DMS79 (cell line): Measurements from ENCODE around the gene PTPN21.

Source experiments
- DNase-seq: peaks from one replicate; lab custom pipeline; 2025; lab: John Stamatoyannopoulos, UW

PTPN21 gene

DNA sequence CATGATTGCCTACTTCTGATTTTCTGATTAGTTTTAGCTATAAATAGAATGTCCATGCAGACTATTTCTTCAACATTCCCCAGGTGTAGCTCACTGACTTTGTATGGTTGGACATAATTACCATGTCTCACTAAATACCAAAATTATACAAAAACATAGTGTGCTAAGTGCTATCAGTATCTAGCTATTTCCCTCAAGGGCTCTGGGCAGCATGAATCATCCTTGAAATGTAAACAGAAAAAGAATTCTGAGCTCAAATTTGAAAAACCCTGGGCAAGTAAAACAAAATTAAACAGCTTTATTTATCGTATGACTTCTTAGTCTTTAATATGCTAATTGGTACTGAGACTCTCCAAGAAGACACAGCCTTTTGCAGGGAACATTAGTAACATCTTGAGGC, 86.4 kb downstream of the PTPN21 start:
- DNase-seq: no peak

DNA sequence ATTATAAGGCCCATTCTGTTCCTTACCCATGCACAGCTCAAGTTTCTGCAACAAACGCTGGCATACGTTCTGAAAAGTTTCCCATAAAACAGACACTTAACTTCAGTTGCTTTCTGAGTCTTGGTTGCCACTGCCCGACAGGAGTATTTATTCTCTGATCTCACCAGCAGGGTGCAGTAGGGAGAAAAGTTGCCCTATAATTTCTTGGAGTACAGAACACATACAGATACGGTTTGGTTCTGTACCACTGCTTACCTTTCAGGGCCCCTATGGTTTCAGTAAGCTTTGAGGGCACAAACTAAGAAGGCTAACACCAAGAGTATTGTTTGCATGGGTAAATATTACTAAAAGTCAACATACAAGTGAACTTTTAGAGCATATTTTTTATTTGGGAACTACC, 91.5 kb downstream of the PTPN21 start:
- DNase-seq: no peak

DNA sequence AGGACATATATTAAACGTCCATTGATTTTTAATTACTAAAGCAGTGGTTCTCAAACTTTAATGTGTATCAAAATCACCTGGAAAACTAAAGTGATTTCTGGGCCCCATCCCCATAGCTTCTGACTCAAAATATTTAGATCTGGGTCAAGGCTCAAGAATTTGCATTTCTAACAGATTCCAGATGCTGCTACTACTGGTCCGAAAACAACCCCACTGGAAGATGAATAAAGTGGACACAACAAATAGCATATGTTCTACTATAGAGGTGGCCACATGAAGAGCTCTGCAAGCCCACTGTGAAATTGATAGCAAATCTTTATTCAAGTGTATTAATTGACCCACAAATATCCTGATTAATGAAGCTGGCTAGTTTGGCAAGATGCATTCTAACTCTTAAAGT, 99.9 kb downstream of the PTPN21 start:
- no peak for DNase-seq

DNA sequence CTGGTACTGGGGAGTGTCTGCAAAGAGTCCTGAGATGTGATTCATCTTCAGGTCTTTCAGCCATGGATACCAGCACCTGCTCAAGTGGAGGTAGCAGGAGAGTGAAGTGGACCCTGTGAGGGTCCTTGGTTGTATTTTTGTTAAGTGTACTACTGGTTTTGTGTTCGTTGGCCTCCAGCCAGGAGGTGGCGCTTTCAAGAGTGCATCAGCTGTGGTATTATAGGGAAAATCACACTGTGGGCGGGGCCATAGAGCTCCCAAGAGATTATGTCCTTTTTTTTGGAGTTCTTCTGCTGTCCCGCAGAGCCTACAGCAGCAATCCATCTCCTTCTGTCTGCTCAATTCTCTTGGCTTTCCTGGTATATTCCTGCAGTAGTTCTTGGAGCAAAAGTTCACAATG, 102.6 kb downstream of the PTPN21 start:
- no peak for DNase-seq

DNA sequence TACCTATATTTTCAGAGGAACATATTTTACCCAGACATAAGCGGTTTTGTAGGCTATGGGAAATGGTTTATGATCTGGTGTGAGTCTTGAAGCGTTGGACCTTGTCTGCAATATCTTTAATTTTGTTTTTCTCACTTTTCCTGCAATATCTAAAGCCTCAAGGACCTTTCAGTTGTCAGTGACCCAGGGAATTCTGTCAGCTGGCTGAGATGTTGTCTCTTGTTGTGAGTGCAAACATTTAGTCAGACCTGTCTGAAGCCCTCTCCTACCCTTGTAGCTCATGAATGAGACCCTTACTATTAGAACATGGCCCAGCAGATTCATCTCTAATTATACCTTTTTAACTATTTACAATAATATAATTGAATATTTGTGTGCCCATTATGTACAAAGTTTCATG, 115.7 kb downstream of the PTPN21 start:
- no peak for DNase-seq

DNA sequence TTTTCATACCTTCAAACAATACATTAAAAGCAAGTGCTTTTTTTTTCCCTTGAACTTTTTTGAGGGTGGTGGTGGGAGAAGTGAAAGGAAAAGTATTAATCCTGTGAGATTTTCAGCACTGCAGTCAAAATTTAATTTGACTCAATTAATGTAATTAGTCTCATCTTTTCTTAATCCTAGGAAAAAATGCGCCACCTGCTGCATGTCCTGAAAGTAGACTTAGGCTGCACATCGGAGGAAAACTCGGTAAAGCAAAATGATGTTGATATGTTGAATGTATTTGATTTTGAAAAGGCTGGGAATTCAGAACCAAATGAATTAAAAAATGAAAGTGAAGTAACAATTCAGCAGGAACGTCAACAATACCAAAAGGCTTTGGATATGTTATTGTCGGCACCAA, 117.1 kb downstream of the PTPN21 start:
- no peak for DNase-seq

DNA sequence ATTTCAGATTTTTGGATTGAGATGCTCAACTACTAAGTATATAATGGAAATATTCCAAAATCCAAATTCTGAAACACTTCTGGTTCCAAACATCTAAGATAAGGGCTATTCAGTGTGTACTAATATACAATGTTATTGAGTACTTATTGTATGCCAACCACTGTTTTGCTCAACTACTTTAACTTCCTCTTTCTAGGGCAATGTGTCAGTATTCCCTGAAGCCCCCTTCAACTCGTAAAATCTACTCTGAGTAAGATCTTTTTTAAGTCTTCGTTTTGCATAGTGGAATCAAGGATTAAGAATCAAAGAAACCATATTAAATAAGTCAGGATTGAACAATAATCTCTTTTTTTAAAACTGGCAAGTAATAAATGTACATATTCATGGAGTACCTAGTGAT, 123.8 kb downstream of the PTPN21 start:
- DNase-seq: no peak

DNA sequence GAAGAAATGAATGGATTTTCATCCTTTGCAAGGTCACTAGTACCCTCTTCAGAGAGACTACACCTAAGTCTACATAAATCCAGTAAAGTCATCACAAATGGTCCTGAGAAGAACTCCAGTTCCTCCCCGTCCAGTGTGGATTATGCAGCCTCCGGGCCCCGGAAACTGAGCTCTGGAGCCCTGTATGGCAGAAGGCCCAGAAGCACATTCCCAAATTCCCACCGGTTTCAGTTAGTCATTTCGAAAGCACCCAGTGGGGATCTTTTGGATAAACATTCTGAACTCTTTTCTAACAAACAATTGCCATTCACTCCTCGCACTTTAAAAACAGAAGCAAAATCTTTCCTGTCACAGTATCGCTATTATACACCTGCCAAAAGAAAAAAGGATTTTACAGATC, 128.5 kb downstream of the PTPN21 start:
- no peak for DNase-seq

DNA sequence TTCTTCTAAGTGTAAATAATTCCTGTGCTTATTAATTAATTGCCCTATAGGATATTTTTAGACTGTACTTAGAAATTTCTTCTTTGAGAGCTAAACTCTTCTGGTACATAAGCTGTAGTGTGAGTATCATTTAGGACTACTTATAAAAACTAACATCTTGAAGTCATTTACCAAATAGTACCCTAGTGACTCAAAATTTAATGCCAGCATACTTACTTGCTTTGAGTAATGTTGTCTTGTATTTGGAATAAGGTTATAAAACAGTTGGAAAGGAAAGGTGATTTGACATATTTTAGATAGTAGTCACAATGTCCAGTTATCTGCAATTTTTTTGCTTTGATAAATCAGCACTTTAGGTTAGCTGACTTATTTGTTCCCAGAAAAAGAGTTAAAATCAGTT, 130.2 kb downstream of the PTPN21 start:
- DNase-seq: no peak

DNA sequence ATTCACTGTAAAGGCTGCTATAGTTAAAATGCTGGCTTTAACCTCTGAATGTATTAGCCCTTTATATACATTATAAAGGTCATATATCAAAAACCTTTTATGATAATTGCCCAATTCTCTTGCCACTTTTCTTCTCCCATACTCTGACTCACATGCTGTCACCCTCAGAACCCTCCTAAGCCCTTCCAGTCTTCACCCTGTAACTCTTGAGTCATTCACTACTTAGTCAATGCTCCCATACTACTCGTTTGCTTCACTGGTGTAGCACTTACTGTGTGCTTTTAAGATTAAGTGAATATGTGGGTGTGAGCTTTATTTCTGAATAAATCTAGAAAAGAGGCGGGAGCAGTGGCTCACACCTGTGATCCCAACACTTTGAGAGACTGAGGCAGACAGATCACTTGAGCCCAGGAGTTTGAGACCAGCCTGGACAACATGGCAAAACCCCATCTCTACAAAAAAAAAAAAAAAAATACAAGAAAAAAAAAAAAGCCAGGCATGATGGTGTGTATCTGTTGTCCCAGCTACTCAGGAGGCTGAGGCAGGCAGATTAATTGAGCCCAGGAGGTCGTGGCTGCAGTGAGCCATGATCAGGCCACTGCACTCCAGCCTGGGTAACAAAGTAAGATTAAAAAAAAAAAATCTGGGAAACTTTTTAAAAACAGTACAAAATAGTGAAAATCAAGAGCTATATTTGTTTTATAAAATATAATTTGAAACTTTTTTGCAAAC, 131.7 kb downstream of the PTPN21 start:
- DNase-seq: no peak

DNA sequence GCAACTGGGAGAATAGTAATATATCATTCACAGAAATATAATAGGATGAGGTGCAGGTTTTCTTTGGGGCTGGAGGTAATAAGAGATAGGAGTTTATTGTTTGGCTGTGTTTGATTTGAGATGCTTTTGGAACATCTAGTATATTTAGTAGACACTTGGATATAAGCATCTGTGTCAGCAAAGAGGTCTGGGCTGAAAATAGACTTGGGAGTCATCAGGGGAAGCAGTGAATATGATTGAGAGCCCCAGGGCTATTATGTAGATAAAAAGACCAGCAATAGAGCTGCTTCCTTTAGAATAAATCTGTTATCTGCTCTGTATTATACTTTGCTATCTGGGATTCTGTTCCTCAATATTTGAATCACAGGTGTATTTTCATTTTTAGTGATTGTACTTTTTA, 132.8 kb downstream of the PTPN21 start:
- DNase-seq: no peak

DNA sequence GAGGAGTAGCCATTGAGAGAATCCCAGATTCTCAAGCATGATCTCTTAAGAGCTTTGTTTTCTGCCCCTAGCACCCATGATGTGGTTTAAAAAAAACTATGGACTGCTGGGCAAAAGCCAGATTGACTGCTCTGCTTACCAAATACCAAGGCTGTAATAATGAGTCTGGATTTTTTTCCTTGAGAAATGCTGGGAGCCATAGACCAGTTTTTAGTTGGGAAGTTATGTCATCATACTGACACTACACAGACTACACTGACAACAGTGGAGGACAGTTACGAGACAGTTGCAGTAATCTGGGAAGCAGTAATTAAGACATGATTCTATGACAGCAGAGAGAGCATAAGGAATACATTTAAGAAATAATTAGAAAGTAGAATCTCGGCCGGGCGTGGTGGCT, 133.5 kb downstream of the PTPN21 start:
- DNase-seq: no peak

DNA sequence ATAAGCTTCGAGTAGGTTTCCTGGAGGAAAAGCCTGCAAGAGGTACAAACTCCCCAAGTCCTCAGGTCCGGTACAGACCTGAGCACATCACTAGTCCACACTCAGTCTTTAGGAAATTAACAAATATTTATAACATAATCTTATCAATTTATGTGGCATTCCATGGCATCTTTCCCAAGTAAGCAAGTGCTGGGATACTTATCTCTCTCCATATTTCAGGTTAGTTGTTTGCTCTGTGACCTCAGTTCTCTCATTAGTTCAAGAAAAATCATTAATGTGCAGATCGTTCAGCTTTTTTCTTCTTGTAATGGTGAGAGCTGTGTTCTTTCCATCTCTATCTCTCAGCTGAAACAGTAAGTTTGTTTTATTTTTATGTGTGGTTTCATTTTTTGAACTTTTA, 134.6 kb downstream of the PTPN21 start:
- no peak for DNase-seq

DNA sequence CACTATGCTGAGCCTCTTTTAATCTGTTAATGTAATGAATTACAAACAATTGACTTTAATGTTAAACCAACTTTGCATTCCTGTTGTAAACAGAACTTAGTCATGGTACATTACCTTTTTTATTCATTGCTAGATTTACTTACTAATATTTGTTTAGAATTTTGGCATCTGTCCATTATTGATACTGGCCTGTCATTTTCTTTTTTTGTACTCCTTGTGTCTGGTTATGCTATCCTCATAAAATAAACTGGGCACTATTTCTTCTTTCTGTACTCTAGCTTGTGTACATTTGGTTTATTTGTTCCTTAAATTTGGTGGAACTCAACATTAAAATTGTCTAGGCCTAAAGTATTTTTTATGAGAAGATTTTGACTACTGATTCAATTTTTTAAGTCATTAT, 137.2 kb downstream of the PTPN21 start:
- DNase-seq: no peak
